Measurements from ENCODE around the gene ZNF213.

DNA sequence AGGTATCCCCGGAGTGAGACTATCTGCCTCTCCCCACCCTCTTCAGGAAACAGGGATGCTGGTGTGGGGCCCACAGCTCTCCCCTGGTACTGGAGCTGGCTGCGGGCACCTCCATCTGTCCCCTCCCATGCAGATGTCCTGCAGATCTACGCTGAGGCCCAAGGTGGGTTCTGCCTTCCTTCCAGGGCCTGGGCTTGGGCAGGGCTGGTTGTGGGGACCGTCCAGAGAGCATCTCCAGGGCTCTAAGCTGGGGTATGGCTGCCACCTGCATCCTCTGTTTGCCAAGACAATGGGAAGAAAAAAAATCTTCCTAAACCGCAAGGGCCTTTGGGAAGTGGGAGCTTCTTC is 12.9 kb downstream of the ZNF213 start:
- no peak for TF ChIP-seq POLR2A (IDR thresholded peaks at IDR 0.05)
- TF ChIP-seq, protein P1, sequence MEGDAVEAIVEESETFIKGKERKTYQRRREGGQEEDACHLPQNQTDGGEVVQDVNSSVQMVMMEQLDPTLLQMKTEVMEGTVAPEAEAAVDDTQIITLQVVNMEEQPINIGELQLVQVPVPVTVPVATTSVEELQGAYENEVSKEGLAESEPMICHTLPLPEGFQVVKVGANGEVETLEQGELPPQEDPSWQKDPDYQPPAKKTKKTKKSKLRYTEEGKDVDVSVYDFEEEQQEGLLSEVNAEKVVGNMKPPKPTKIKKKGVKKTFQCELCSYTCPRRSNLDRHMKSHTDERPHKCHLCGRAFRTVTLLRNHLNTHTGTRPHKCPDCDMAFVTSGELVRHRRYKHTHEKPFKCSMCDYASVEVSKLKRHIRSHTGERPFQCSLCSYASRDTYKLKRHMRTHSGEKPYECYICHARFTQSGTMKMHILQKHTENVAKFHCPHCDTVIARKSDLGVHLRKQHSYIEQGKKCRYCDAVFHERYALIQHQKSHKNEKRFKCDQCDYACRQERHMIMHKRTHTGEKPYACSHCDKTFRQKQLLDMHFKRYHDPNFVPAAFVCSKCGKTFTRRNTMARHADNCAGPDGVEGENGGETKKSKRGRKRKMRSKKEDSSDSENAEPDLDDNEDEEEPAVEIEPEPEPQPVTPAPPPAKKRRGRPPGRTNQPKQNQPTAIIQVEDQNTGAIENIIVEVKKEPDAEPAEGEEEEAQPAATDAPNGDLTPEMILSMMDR (IDR thresholded peaks at IDR 0.05), result no peak

Data from adrenal gland (tissue), 5 donors.